Activated CD4-positive, alpha-beta memory T cell treated with anti-CD3 and anti-CD28 coated beads, Interleukin-2, amount 10 ng/mL, durations not matched to agents 7 days and 5 days (primary cell): Measurements from ENCODE around the gene NEO1. TPM values are rescaled to one million over a fixed set of nuclear protein-coding genes. Genes with fewer than 3 reads are reported as not detected.

Source experiments
- CTCF ChIA-PET: fragments of 350-600 bp; sonication (Branson Sonifier 250); formaldehyde crosslinking; loops from one replicate; lab custom pipeline; 2021; ENCODE audit warnings: antibody characterized with exemption, inconsistent platforms; lab: Charles Lee
- POLR2A ChIA-PET: fragments of 350-600 bp; sonication (Branson Sonifier 250); formaldehyde crosslinking; loops from one replicate; lab custom pipeline; 2021; ENCODE audit warnings: antibody characterized with exemption; lab: Charles Lee
- DNase-seq: peaks from one replicate; pipeline ENCODE4 v3.0.0-alpha.2; 2020
- H3K27ac Mint-ChIP-seq: one replicate; pipeline ENCODE4 v1.8.0; 2021; ENCODE audit warnings: mild to moderate bottlenecking, mixed read lengths
- H3K27me3 Mint-ChIP-seq: one replicate; pipeline ENCODE4 v1.8.0; 2021; ENCODE audit warnings: mixed read lengths
- H3K36me3 Mint-ChIP-seq: one replicate; pipeline ENCODE4 v1.8.0; 2021; ENCODE audit warnings: low read depth, mixed read lengths
- H3K4me1 Mint-ChIP-seq: one replicate; pipeline ENCODE4 v1.8.0; 2021; ENCODE audit warnings: mixed read lengths
- H3K4me3 Mint-ChIP-seq: one replicate; pipeline ENCODE4 v1.8.0; 2021; ENCODE audit warnings: mild to moderate bottlenecking, mixed read lengths
- H3K9me3 Mint-ChIP-seq: one replicate; pipeline ENCODE4 v1.8.0; 2021; ENCODE audit warnings: mixed read lengths
- total RNA-seq, 2 experiments: library from RNA; stranded (reverse); gene quantifications; one replicate each; pipeline ENCODE4 v1.2.3, GENCODE V29; 2021

NEO1 gene
- total RNA-seq, 2 experiments from 2014 or later, result 7.6 to 8.3 TPM

GRCh38 chr15:73344056-73344455, 291.8 kb downstream of the NEO1 start:
- no peaks in the 10 kb centered on the region for H3K36me3 Mint-ChIP-seq
- H3K4me3 Mint-ChIP-seq, result no peak overlapping the region
- POLR2A ChIA-PET, result no interaction called here
- CTCF ChIA-PET, result no interaction called here
- H3K4me1 Mint-ChIP-seq, result no peaks in the 10 kb centered on the region
- peaks cover 11% of the 10 kb centered on the region for H3K9me3 Mint-ChIP-seq
- no peak overlapping the region for H3K27ac Mint-ChIP-seq
- no peaks in the 10 kb centered on the region for H3K27me3 Mint-ChIP-seq
- no peak for DNase-seq

- DNase-seq, result no peak
- POLR2A ChIA-PET, result no interaction called here
- H3K4me3 Mint-ChIP-seq, result no peak overlapping the region
- H3K9me3 Mint-ChIP-seq, result peaks cover 11% of the 10 kb centered on the region
- H3K27ac Mint-ChIP-seq, result no peak overlapping the region
- CTCF ChIA-PET, result no interaction called here
- H3K4me1 Mint-ChIP-seq, result no peaks in the 10 kb centered on the region
- H3K27me3 Mint-ChIP-seq, result no peaks in the 10 kb centered on the region
- H3K36me3 Mint-ChIP-seq, result no peaks in the 10 kb centered on the region
Measured at GRCh38 chr15:73345658-73346057, 293.4 kb downstream of the NEO1 start.

- H3K9me3 Mint-ChIP-seq, result peaks cover 11% of the 10 kb centered on the region
- H3K27me3 Mint-ChIP-seq, result no peaks in the 10 kb centered on the region
- no peak overlapping the region for H3K4me3 Mint-ChIP-seq
- no peaks in the 10 kb centered on the region for H3K36me3 Mint-ChIP-seq
- CTCF ChIA-PET, result no interaction called here
- no peak overlapping the region for H3K27ac Mint-ChIP-seq
- DNase-seq, result peak; percentile 73
- H3K4me1 Mint-ChIP-seq, result no peaks in the 10 kb centered on the region
- POLR2A ChIA-PET, result no interaction called here
Measured at GRCh38 chr15:73346735-73347312, 294.6 kb downstream of the NEO1 start.

GRCh38 chr15:73349191-73349590, 296.9 kb downstream of the NEO1 start:
- H3K36me3 Mint-ChIP-seq, result no peaks in the 10 kb centered on the region
- CTCF ChIA-PET, result no interaction called here
- DNase-seq, result no peak
- no peaks in the 10 kb centered on the region for H3K4me1 Mint-ChIP-seq
- H3K27ac Mint-ChIP-seq, result no peak overlapping the region
- no peak overlapping the region for H3K4me3 Mint-ChIP-seq
- no peaks in the 10 kb centered on the region for H3K27me3 Mint-ChIP-seq
- no peaks in the 10 kb centered on the region for H3K9me3 Mint-ChIP-seq
- POLR2A ChIA-PET, result no interaction called here

GRCh38 chr15:73352082-73352481, 299.8 kb downstream of the NEO1 start:
- no peak overlapping the region for H3K27ac Mint-ChIP-seq
- ChIA-PET CTCF (no interaction called here), POLR2A (no interaction called here)
- no peaks in the 10 kb centered on the region for H3K9me3 Mint-ChIP-seq
- no peaks in the 10 kb centered on the region for H3K4me1 Mint-ChIP-seq
- H3K36me3 Mint-ChIP-seq, result no peaks in the 10 kb centered on the region
- no peak overlapping the region for H3K4me3 Mint-ChIP-seq
- DNase-seq, result no peak
- H3K27me3 Mint-ChIP-seq, result no peaks in the 10 kb centered on the region

- ChIA-PET CTCF (no interaction called here), POLR2A (no interaction called here)
Measured at GRCh38 chr15:73353734-73354133, 301.5 kb downstream of the NEO1 start.

GRCh38 chr15:73354241-73354640, 302.0 kb downstream of the NEO1 start:
- DNase-seq, result no peak
- peaks cover 6% of the 10 kb centered on the region for H3K27me3 Mint-ChIP-seq
- CTCF ChIA-PET, result no interaction called here
- H3K9me3 Mint-ChIP-seq, result no peaks in the 10 kb centered on the region
- H3K4me3 Mint-ChIP-seq, result no peak overlapping the region
- POLR2A ChIA-PET, result no interaction called here
- no peaks in the 10 kb centered on the region for H3K4me1 Mint-ChIP-seq
- no peak overlapping the region for H3K27ac Mint-ChIP-seq
- no peaks in the 10 kb centered on the region for H3K36me3 Mint-ChIP-seq

More at GRCh38 chr15:73353734-73354133, 301.5 kb downstream of the NEO1 start:
- no peaks in the 10 kb centered on the region for H3K4me1 Mint-ChIP-seq
- H3K36me3 Mint-ChIP-seq, result no peaks in the 10 kb centered on the region
- DNase-seq, result no peak
- no peak overlapping the region for H3K27ac Mint-ChIP-seq
- H3K9me3 Mint-ChIP-seq, result no peaks in the 10 kb centered on the region
- peaks cover 5% of the 10 kb centered on the region for H3K27me3 Mint-ChIP-seq
- H3K4me3 Mint-ChIP-seq, result no peak overlapping the region
